Measurements from ENCODE around the gene TAGAP.
"Not testable (repeated sequence)": the region's sequence is repeated elsewhere in the genome, so short reads cannot be mapped to it uniquely, and the experiment has no call there.

Gene TAGAP

GRCh38 chr6:159041181-159041580 lies 3.6 kb downstream of the TAGAP start:
- Histone ChIP-seq H3K9ac (ENCODE audit: low read length) (peak overlapping the region; percentile 92; the same call in 1 of the 2 replicates), H3K4me2 (ENCODE audit: low read length) (peak overlapping the region; percentile 97), H3K9me2 (ENCODE audit: low read depth, low read length) (no peaks in the 10 kb centered on the region), H2AFZ (ENCODE audit: low read length) (no peak overlapping the region), H3K9me3 (ENCODE audit: low read length) (no peaks in the 10 kb centered on the region), H3K27ac (ENCODE audit: low read depth, low read length, poor library complexity, severe bottlenecking) (peak overlapping the region; percentile 89), H3F3A (ENCODE audit: insufficient read depth, low read length) (peaks cover 8% of the 10 kb centered on the region; the same call in 1 of the 2 replicates), H3K36me3 (ENCODE audit: insufficient read depth, low read length) (peaks cover 79% of the 10 kb centered on the region), H3K4me1 (ENCODE audit: insufficient read depth, low read length, severe bottlenecking) (peaks cover 71% of the 10 kb centered on the region), H3K27me3 (ENCODE audit: insufficient read depth, low read length) (no peaks in the 10 kb centered on the region), H4K20me1 (ENCODE audit: insufficient read depth, low read length) (no peaks in the 10 kb centered on the region), H3K4me3 (ENCODE audit: low read depth, low read length, poor library complexity, severe bottlenecking) (peak overlapping the region; percentile 84), H3K79me2 (ENCODE audit: insufficient read depth, low read length) (peaks cover 26% of the 10 kb centered on the region)
- TF ChIP-seq EZH2 (IDR thresholded peaks at IDR 0.05; ENCODE audit: borderline replicate concordance, low read length) = no peak
- no peak for TF ChIP-seq CTCF (IDR thresholded peaks at IDR 0.05; ENCODE audit: low read length)

GRCh38 chr6:159039885-159040258 lies 4.9 kb downstream of the TAGAP start:
- Histone ChIP-seq H3K4me3 (ENCODE audit: low read depth, low read length, poor library complexity, severe bottlenecking) (peak overlapping the region; percentile 84), H4K20me1 (ENCODE audit: insufficient read depth, low read length) (no peaks in the 10 kb centered on the region), H3K9me3 (ENCODE audit: low read length) (no peaks in the 10 kb centered on the region), H2AFZ (ENCODE audit: low read length) (no peak overlapping the region), H3K27me3 (ENCODE audit: insufficient read depth, low read length) (no peaks in the 10 kb centered on the region), H3F3A (ENCODE audit: insufficient read depth, low read length) (peaks cover 15% of the 10 kb centered on the region; the same call in 1 of the 2 replicates), H3K36me3 (ENCODE audit: insufficient read depth, low read length) (peaks cover 92% of the 10 kb centered on the region), H3K4me2 (ENCODE audit: low read length) (peak overlapping the region; percentile 97), H3K4me1 (ENCODE audit: insufficient read depth, low read length, severe bottlenecking) (peaks cover 58% of the 10 kb centered on the region), H3K9ac (ENCODE audit: low read length) (peak overlapping the region; percentile 35), H3K9me2 (ENCODE audit: low read depth, low read length) (no peaks in the 10 kb centered on the region), H3K79me2 (ENCODE audit: insufficient read depth, low read length) (peaks cover 26% of the 10 kb centered on the region), H3K27ac (ENCODE audit: low read depth, low read length, poor library complexity, severe bottlenecking) (peak overlapping the region; percentile 89)
- no peak for TF ChIP-seq CTCF (IDR thresholded peaks at IDR 0.05; ENCODE audit: low read length)
- no peak for TF ChIP-seq EZH2 (IDR thresholded peaks at IDR 0.05; ENCODE audit: borderline replicate concordance, low read length)

GRCh38 chr6:159038914-159039884 lies 5.6 kb downstream of the TAGAP start:
- Histone ChIP-seq H3K9me2 (ENCODE audit: low read depth, low read length) (no peaks in the 10 kb centered on the region), H3K9me3 (ENCODE audit: low read length) (no peaks in the 10 kb centered on the region), H4K20me1 (ENCODE audit: insufficient read depth, low read length) (no peaks in the 10 kb centered on the region), H3K4me3 (ENCODE audit: low read depth, low read length, poor library complexity, severe bottlenecking) (peak overlapping the region; percentile 84), H3K4me1 (ENCODE audit: insufficient read depth, low read length, severe bottlenecking) (peaks cover 58% of the 10 kb centered on the region), H3K79me2 (ENCODE audit: insufficient read depth, low read length) (peaks cover 20% of the 10 kb centered on the region), H3K27me3 (ENCODE audit: insufficient read depth, low read length) (no peaks in the 10 kb centered on the region), H3K9ac (ENCODE audit: low read length) (peak overlapping the region; percentile 47), H2AFZ (ENCODE audit: low read length) (no peak overlapping the region), H3K27ac (ENCODE audit: low read depth, low read length, poor library complexity, severe bottlenecking) (peak overlapping the region; percentile 89), H3K4me2 (ENCODE audit: low read length) (peak overlapping the region; percentile 97), H3K36me3 (ENCODE audit: insufficient read depth, low read length) (peaks cover 92% of the 10 kb centered on the region), H3F3A (ENCODE audit: insufficient read depth, low read length) (peaks cover 15% of the 10 kb centered on the region; the same call in 1 of the 2 replicates)
- TF ChIP-seq EZH2 (IDR thresholded peaks at IDR 0.05; ENCODE audit: borderline replicate concordance, low read length) = no peak
- TF ChIP-seq CTCF (IDR thresholded peaks at IDR 0.05; ENCODE audit: low read length) = no peak

- Histone ChIP-seq H3K79me2 (ENCODE audit: insufficient read depth, low read length) (peaks cover 11% of the 10 kb centered on the region), H3K36me3 (ENCODE audit: insufficient read depth, low read length) (peaks cover 84% of the 10 kb centered on the region), H3K4me1 (ENCODE audit: insufficient read depth, low read length, severe bottlenecking) (peaks cover 58% of the 10 kb centered on the region), H3F3A (ENCODE audit: insufficient read depth, low read length) (peaks cover 15% of the 10 kb centered on the region; the same call in 1 of the 2 replicates), H3K27ac (ENCODE audit: low read depth, low read length, poor library complexity, severe bottlenecking) (peak overlapping the region; percentile 89)
- H3K27me3 ChIP-seq (ENCODE audit: insufficient read depth, low read length); H3K9me3 ChIP-seq (ENCODE audit: low read length); H2AFZ ChIP-seq (ENCODE audit: low read length); H4K20me1 ChIP-seq (ENCODE audit: insufficient read depth, low read length); H3K9me2 ChIP-seq (ENCODE audit: low read depth, low read length); H3K4me2 ChIP-seq (ENCODE audit: low read length); H3K4me3 ChIP-seq (ENCODE audit: low read depth, low read length, poor library complexity, severe bottlenecking); H3K9ac ChIP-seq (ENCODE audit: low read length): not testable (repeated sequence)
These were observed 6.5 kb downstream of the TAGAP start for GRCh38 chr6:159038318-159038717.

Measured in OCI-LY1 (cell line).